A673 (cell line): Measurements from ENCODE around the gene ARHGAP12.

Source experiments
- CTCF ChIP-seq: fragments of 300-800, 200-600 bp; sonication (generic); conservative IDR thresholded peaks from 2 replicates; pipeline ENCODE4 v1.5.1; 2017; ENCODE audit warnings: low read depth, mild to moderate bottlenecking, antibody characterized with exemption, low read length, moderate library complexity, mixed read lengths
- EZH2 ChIP-seq: fragments of 200-600 bp; sonication (generic); IDR thresholded peaks from 2 replicates; pipeline ENCODE4 v1.6.1; 2017; ENCODE audit warnings: borderline replicate concordance, low read depth, mild to moderate bottlenecking, mixed read lengths, antibody characterized with exemption, low read length; ENCODE audit not compliant: poor library complexity, severe bottlenecking

GRCh38 chr10:31932838-31933237, 4.2 kb upstream of the ARHGAP12 start:
- no peak for TF ChIP-seq CTCF
- no peak for TF ChIP-seq EZH2
